Muscle of leg (tissue), 11 donors: ENCODE data around the gene HTR7. TPM values are rescaled to one million over a fixed set of nuclear protein-coding genes. Genes with fewer than 3 reads are reported as not detected.

Source experiments
- DNase-seq: peaks from one replicate; pipeline ENCODE4 v3.0.0; 2013
- H3K27ac ChIP-seq: one replicate; pipeline ENCODE4 v1.5.1; 2013; ENCODE audit warnings: mild to moderate bottlenecking, low read length, control low read depth
- H3K27me3 ChIP-seq: one replicate; pipeline ENCODE4 v1.6.1; 2013; ENCODE audit warnings: low read length; ENCODE audit not compliant: control insufficient read depth, insufficient read depth
- H3K36me3 ChIP-seq: one replicate; pipeline ENCODE4 v1.6.1; 2013; ENCODE audit warnings: low read length; ENCODE audit not compliant: control insufficient read depth, insufficient read depth
- H3K4me1 ChIP-seq: one replicate; pipeline ENCODE4 v1.6.1; 2013; ENCODE audit warnings: low read length; ENCODE audit not compliant: control insufficient read depth, insufficient read depth
- H3K4me3 ChIP-seq: one replicate; pipeline ENCODE4 v1.5.1; 2013; ENCODE audit warnings: low read length, control low read depth
- H3K9me3 ChIP-seq: replicated peaks from 2 replicates; pipeline ENCODE4 v1.6.1; 2013; ENCODE audit warnings: low read depth, low read length; ENCODE audit not compliant: control insufficient read depth
- WGBS: methylation state at CpG from one replicate; pipeline ENCODE4 v1.1.5; 2013; ENCODE audit warnings: missing lambda C conversion rate; ENCODE audit not compliant: insufficient coverage; 5-methylcytosine and 5-hydroxymethylcytosine counted together
- polyA plus RNA-seq, 8 donors: library from polyadenylated mRNA; unstranded; fragments of 120-200 nt; gene quantifications; one replicate each; pipeline versions ENCODE4 v1.2.1 to v1.2.3, GENCODE V29; 2013; ENCODE audit warnings: inconsistent platforms in 1 of 8, low replicate concordance in 1 of 8; ENCODE audit not compliant: insufficient read length in 8 of 8, insufficient read depth in 1 of 8
- total RNA-seq: library from RNA; stranded (reverse); fragments of 120-200 nt; gene quantifications from one replicate; pipeline ENCODE4 v1.2.4, GENCODE V29; 2013

Gene HTR7
- total and polyA plus RNA-seq, 9 donors, result 0.09 to 0.25 (median 0.18) TPM

DNA sequence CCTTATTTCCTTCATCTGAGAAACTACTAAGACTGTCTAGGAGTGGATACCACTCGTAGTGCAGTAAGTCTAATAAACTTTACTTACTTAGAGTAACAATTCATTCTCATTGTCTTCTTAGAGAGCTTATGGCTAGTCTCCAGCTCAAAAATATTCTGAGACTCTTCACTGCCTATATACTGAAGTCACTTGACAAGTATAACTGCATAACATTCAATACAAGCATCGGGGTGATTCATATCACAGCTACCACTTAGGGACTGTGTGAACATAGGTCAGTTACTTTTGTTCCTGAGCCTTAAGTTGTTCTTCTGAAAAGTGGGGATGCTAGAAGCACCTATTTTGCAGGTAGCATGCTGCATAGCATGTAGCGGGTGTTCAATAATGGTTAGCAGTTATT, 111.0 kb downstream of the HTR7 start:
- peaks cover 2% of the 10 kb centered on the region for H3K27me3 ChIP-seq
- H3K9me3 ChIP-seq, result no peaks in the 10 kb centered on the region
- H3K4me3 ChIP-seq, result no peak overlapping the region
- no peak for DNase-seq
- WGBS, result no CpG with 5 or more reads among the region's 3 CpGs
- H3K4me1 ChIP-seq, result no peaks in the 10 kb centered on the region
- no peak overlapping the region for H3K27ac ChIP-seq
- H3K36me3 ChIP-seq, result no peaks in the 10 kb centered on the region

GRCh38 chr10:90745565-90745964, 112.3 kb downstream of the HTR7 start:
- WGBS, result no CpG with 5 or more reads among the region's 2 CpGs
- DNase-seq, result no peak

GRCh38 chr10:90743291-90743690, 114.5 kb downstream of the HTR7 start:
- no peak for DNase-seq
- WGBS, result 64% methylated on average over 2 of the region's 3 CpGs

More at GRCh38 chr10:90745565-90745964, 112.3 kb downstream of the HTR7 start:
- Histone ChIP-seq H3K27ac (no peak overlapping the region), H3K4me1 (no peaks in the 10 kb centered on the region), H3K36me3 (no peaks in the 10 kb centered on the region), H3K4me3 (no peak overlapping the region), H3K9me3 (no peaks in the 10 kb centered on the region), H3K27me3 (peaks cover 2% of the 10 kb centered on the region)

GRCh38 chr10:90741926-90742565, 115.8 kb downstream of the HTR7 start:
- Histone ChIP-seq H3K9me3 (no peaks in the 10 kb centered on the region), H3K36me3 (no peaks in the 10 kb centered on the region), H3K4me1 (no peaks in the 10 kb centered on the region), H3K27ac (no peak overlapping the region), H3K27me3 (no peaks in the 10 kb centered on the region), H3K4me3 (no peak overlapping the region)
- 79% methylated on average over 2 of the region's 3 CpGs for WGBS
- peak; percentile 64 for DNase-seq

More at GRCh38 chr10:90743291-90743690, 114.5 kb downstream of the HTR7 start:
- H3K9me3 ChIP-seq, result no peaks in the 10 kb centered on the region
- no peaks in the 10 kb centered on the region for H3K4me1 ChIP-seq
- H3K27ac ChIP-seq, result no peak overlapping the region
- H3K4me3 ChIP-seq, result no peak overlapping the region
- H3K27me3 ChIP-seq, result no peaks in the 10 kb centered on the region
- H3K36me3 ChIP-seq, result no peaks in the 10 kb centered on the region

DNA sequence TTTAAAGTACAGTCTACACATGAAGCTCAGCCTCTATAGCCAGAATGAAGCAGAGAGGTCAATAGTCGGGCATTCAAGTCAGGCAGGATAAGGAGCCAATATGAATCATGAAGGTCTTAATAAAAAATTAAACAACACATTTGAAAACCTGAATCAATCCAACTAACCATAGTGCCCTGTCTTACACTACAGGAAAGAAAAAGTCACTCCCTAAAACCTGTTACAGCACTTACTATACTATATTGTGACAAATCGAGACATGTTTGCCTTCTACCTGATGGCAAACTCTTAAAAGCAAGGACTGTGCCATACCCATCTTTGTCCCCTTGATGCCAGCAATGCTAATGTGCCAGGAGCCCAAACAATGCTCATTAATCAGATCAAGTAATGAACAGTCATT, 117.6 kb downstream of the HTR7 start:
- Histone ChIP-seq H3K36me3 (no peaks in the 10 kb centered on the region), H3K4me1 (no peaks in the 10 kb centered on the region), H3K9me3 (no peaks in the 10 kb centered on the region), H3K4me3 (no peak overlapping the region), H3K27me3 (no peaks in the 10 kb centered on the region), H3K27ac (no peak overlapping the region)
- 80% methylated on average over 1 of the region's 2 CpGs for WGBS
- DNase-seq, result no peak

DNA sequence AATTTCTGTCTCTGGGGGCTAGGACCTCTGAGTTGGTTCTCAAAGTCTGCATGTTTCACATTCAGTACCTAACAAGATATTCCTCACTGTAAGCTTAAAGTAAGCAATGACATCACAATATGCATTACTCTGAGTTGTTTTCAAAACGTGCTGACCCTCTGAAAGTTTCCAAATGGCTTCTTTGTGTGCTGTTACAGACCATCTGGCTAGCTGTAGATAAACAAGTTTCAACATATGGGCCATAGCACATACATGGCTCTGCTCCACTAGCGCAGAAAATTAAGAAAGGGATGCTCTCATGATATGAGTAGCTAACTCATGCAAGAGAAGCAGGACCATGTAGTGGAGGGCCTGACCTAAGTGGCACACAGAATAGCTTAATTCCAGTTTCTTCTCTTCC, 119.0 kb downstream of the HTR7 start:
- Histone ChIP-seq H3K27ac (no peak overlapping the region), H3K9me3 (no peaks in the 10 kb centered on the region), H3K4me3 (no peak overlapping the region), H3K36me3 (no peaks in the 10 kb centered on the region), H3K27me3 (no peaks in the 10 kb centered on the region), H3K4me1 (no peaks in the 10 kb centered on the region)
- 11% methylated on average over 1 of the region's 2 CpGs for WGBS
- no peak for DNase-seq

- H3K27ac ChIP-seq, result no peak overlapping the region
- DNase-seq, result no peak
- H3K9me3 ChIP-seq, result no peaks in the 10 kb centered on the region
- no CpG with 5 or more reads among the region's 2 CpGs for WGBS
- H3K27me3 ChIP-seq, result no peaks in the 10 kb centered on the region
- H3K4me1 ChIP-seq, result no peaks in the 10 kb centered on the region
- H3K4me3 ChIP-seq, result no peak overlapping the region
- no peaks in the 10 kb centered on the region for H3K36me3 ChIP-seq
These were observed 123.4 kb downstream of the HTR7 start for GRCh38 chr10:90734415-90734814.

- no peaks in the 10 kb centered on the region for H3K36me3 ChIP-seq
- no CpG with 5 or more reads among the region's 3 CpGs for WGBS
- no peaks in the 10 kb centered on the region for H3K27me3 ChIP-seq
- no peak overlapping the region for H3K27ac ChIP-seq
- H3K9me3 ChIP-seq, result no peaks in the 10 kb centered on the region
- DNase-seq, result no peak
- no peak overlapping the region for H3K4me3 ChIP-seq
- no peaks in the 10 kb centered on the region for H3K4me1 ChIP-seq
These were observed 125.3 kb downstream of the HTR7 start for GRCh38 chr10:90732581-90732980.

GRCh38 chr10:90723416-90724068, 134.3 kb downstream of the HTR7 start:
- Histone ChIP-seq H3K9me3 (no peaks in the 10 kb centered on the region), H3K27me3 (no peaks in the 10 kb centered on the region), H3K4me1 (no peaks in the 10 kb centered on the region), H3K27ac (no peak overlapping the region), H3K4me3 (no peak overlapping the region), H3K36me3 (no peaks in the 10 kb centered on the region)
- DNase-seq, result no peak
- 38% methylated on average over 1 of the region's 6 CpGs for WGBS

- no peak for DNase-seq
- no peak overlapping the region for H3K4me3 ChIP-seq
- WGBS, result 88% methylated on average over 4 of the region's 5 CpGs
- H3K4me1 ChIP-seq, result no peaks in the 10 kb centered on the region
- H3K27me3 ChIP-seq, result no peaks in the 10 kb centered on the region
- H3K27ac ChIP-seq, result no peak overlapping the region
- H3K36me3 ChIP-seq, result no peaks in the 10 kb centered on the region
- H3K9me3 ChIP-seq, result no peaks in the 10 kb centered on the region
These were observed 135.0 kb downstream of the HTR7 start for GRCh38 chr10:90722832-90723231.
